ENCODE data around the gene GAB3. TPM values are rescaled to one million over a fixed set of nuclear protein-coding genes. Genes with fewer than 3 reads are reported as not detected.

GAB3 gene
- total RNA-seq, 1 donor from 2014 or later = 5.1 TPM

- Mint-ChIP-seq H3K27me3 (ENCODE audit: insufficient read depth) (no peaks in the 10 kb centered on the region), H3K4me3 (peak overlapping the region; percentile 24), H3K9me3 (no peaks in the 10 kb centered on the region), H3K27ac (peak overlapping the region; percentile 57), H3K4me1 (ENCODE audit: low read depth) (peaks cover 23% of the 10 kb centered on the region), H3K36me3 (ENCODE audit: low read depth) (peaks cover 36% of the 10 kb centered on the region)
- intact Hi-C loops (cut with micrococcal nuclease) = loop anchor here (1.0 to 2.0 kb wide), 3 partner anchors 13 to 65 kb away; partner anchors contain the start of gene DKC1
- no peak for DNase-seq (ENCODE audit: low spot score)
Measured at GRCh38 chrX:154775419-154776349, 24.8 kb upstream of the GAB3 start.

- Mint-ChIP-seq H3K36me3 (ENCODE audit: low read depth) (peaks cover 36% of the 10 kb centered on the region), H3K4me3 (no peak overlapping the region), H3K27ac (peak overlapping the region; percentile 76), H3K4me1 (ENCODE audit: low read depth) (peaks cover 23% of the 10 kb centered on the region), H3K27me3 (ENCODE audit: insufficient read depth) (no peaks in the 10 kb centered on the region), H3K9me3 (no peaks in the 10 kb centered on the region)
- no peak for DNase-seq (ENCODE audit: low spot score)
- intact Hi-C loops (cut with micrococcal nuclease) = no loop called here
Measured at GRCh38 chrX:154774622-154775021, 23.7 kb upstream of the GAB3 start.

- Mint-ChIP-seq H3K4me3 (peak within 1 kb of the TSS; percentile 89), H3K4me1 (ENCODE audit: low read depth) (peaks cover 31% of the 10 kb centered on the region), H3K9me3 (no peaks in the 10 kb centered on the region), H3K27me3 (ENCODE audit: insufficient read depth) (no peaks in the 10 kb centered on the region), H3K27ac (peak within 1 kb of the TSS; percentile 93), H3K36me3 (ENCODE audit: low read depth) (peaks cover 22% of the 10 kb centered on the region)
- DNase-seq (ENCODE audit: low spot score) = peak; percentile 93
- intact Hi-C loops (cut with micrococcal nuclease) = loop anchor here (1.0 to 2.0 kb wide), 5 partner anchors 12 to 64 kb away; no protein-coding TSS in a partner anchor
Measured at GRCh38 chrX:154762537-154763296, 11.8 kb upstream of the GAB3 start, which contains the start of gene DKC1. Gene DKC1 (plus strand): TSS chrX:154762864. CDS start chrX:154762966, 102 bp downstream.

DNA sequence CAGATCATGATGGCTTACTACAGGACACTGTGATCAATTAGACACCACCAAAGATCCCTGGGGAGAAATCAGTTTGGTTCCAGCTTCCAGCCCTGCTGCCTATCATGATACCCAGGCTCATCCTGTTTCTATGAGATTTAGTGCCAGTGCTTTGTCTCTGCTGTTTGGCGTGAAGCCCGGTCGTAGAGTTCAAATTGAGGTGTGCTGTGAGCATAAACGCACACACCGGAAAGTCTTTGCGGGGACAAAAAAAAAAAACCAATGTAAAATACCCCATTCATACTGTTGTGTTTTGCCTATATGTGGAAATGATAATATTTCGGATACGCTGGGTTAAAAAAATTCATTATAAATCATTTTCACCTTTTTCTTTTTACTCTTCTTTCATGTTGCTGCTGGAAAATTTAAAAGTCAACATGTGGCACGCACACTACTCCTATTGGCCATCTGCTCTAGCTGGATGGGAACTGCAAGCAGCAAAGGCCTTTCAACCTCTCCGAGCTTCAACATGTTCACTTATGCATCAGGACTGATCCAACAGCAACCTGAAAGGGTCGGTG, 11.2 kb upstream of the GAB3 start:
- Mint-ChIP-seq H3K27me3 (ENCODE audit: insufficient read depth) (no peaks in the 10 kb centered on the region), H3K4me1 (ENCODE audit: low read depth) (peaks cover 31% of the 10 kb centered on the region), H3K36me3 (ENCODE audit: low read depth) (peaks cover 17% of the 10 kb centered on the region), H3K9me3 (no peaks in the 10 kb centered on the region), H3K4me3 (peak overlapping the region; percentile 89), H3K27ac (peak overlapping the region; percentile 93)
- no peak for DNase-seq (ENCODE audit: low spot score)
- intact Hi-C loops (cut with micrococcal nuclease) = loop anchor here (1.0 to 2.0 kb wide), 5 partner anchors 12 to 65 kb away; no protein-coding TSS in a partner anchor

DNA sequence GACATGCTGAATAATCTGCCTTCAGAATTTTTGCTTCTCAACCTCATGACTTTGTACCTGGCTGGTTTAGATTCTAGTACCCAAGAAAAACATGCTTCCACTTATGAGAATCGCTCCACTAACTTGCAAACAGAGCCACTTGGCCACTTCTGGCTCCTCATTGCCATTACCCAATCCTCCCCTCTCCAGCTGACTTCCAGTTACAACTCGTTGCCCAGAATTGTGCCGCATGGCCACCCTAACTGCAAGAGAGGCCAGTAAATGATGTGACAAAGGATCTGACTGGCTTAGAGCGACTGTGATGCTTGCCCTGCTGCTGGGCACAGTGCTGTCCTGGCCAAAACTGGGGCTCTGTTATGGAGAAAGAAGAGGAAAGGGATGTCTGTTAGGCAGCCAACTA, 7.8 kb upstream of the GAB3 start:
- Mint-ChIP-seq H3K4me1 (ENCODE audit: low read depth) (peaks cover 15% of the 10 kb centered on the region), H3K36me3 (ENCODE audit: low read depth) (no peaks in the 10 kb centered on the region), H3K27ac (no peak overlapping the region), H3K4me3 (no peak overlapping the region), H3K9me3 (no peaks in the 10 kb centered on the region), H3K27me3 (ENCODE audit: insufficient read depth) (no peaks in the 10 kb centered on the region)
- intact Hi-C loops (cut with micrococcal nuclease) = no loop called here
- no peak for DNase-seq (ENCODE audit: low spot score)

GRCh38 chrX:154751669-154752271, 893 bp upstream of the GAB3 start:
- Mint-ChIP-seq H3K27ac (peak overlapping the region; percentile 40), H3K9me3 (no peaks in the 10 kb centered on the region), H3K4me3 (peak overlapping the region; percentile 84), H3K36me3 (ENCODE audit: low read depth) (no peaks in the 10 kb centered on the region), H3K27me3 (ENCODE audit: insufficient read depth) (peaks cover 3% of the 10 kb centered on the region), H3K4me1 (ENCODE audit: low read depth) (peaks cover 22% of the 10 kb centered on the region)
- no peak for DNase-seq (ENCODE audit: low spot score)
- intact Hi-C loops (cut with micrococcal nuclease) = no loop called here

DNA sequence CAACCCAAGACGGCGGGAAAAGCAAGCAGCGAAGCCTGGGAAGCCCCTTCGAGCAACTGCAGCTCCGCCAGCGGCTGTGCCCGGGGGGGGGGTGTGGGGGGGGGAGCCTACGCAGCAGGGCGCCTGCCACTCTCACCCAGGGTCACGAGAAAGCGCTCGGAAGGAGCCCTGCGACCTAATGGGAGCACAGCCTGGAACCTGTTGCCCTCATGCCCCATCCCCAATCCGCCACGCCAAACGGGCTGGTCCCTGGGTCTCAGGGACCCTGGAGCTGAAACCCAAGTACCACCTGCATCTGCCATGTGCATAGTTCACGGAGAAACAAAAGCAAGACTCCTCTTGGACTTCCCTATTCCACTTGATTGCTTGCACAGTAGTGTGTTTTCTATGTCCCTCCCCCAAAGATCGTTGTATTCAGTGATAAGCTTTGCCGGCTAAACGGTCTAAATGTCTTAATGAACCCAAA, 359 bp upstream of the GAB3 start:
- intact Hi-C loops (cut with micrococcal nuclease) = no loop called here
- peak overlapping the region; percentile 40 for H3K27ac Mint-ChIP-seq

GRCh38 chrX:154749856-154750255, 1.0 kb downstream of the GAB3 start:
- Mint-ChIP-seq H3K27me3 (ENCODE audit: insufficient read depth) (peaks cover 3% of the 10 kb centered on the region), H3K36me3 (ENCODE audit: low read depth) (peaks cover 3% of the 10 kb centered on the region), H3K27ac (no peak overlapping the region), H3K9me3 (no peaks in the 10 kb centered on the region), H3K4me3 (peak overlapping the region; percentile 82), H3K4me1 (ENCODE audit: low read depth) (peaks cover 30% of the 10 kb centered on the region)
- intact Hi-C loops (cut with micrococcal nuclease) = loop anchor here (1.0 kb wide), 1 partner anchor 12 kb away; the partner anchor contains the start of gene DKC1
- DNase-seq (ENCODE audit: low spot score) = no peak

More for the DNA sequence above, 359 bp upstream of the GAB3 start:
- peaks cover 27% of the 10 kb centered on the region for H3K4me1 Mint-ChIP-seq (ENCODE audit: low read depth)
- DNase-seq (ENCODE audit: low spot score) = no peak
- peaks cover 1% of the 10 kb centered on the region for H3K36me3 Mint-ChIP-seq (ENCODE audit: low read depth)
- H3K9me3 Mint-ChIP-seq = no peaks in the 10 kb centered on the region
- peak overlapping the region; percentile 84 for H3K4me3 Mint-ChIP-seq
- peaks cover 3% of the 10 kb centered on the region for H3K27me3 Mint-ChIP-seq (ENCODE audit: insufficient read depth)

GRCh38 chrX:154748712-154749339, 2.1 kb downstream of the GAB3 start:
- Mint-ChIP-seq H3K27ac (peak overlapping the region; percentile 40), H3K27me3 (ENCODE audit: insufficient read depth) (peaks cover 3% of the 10 kb centered on the region), H3K4me3 (peak overlapping the region; percentile 82), H3K4me1 (ENCODE audit: low read depth) (peaks cover 30% of the 10 kb centered on the region), H3K9me3 (no peaks in the 10 kb centered on the region), H3K36me3 (ENCODE audit: low read depth) (peaks cover 4% of the 10 kb centered on the region)
- intact Hi-C loops (cut with micrococcal nuclease) = loop anchor here (1.0 kb wide), 4 partner anchors 11 to 92 kb away; no protein-coding TSS in a partner anchor
- peak; percentile 34 for DNase-seq (ENCODE audit: low spot score)

DNA sequence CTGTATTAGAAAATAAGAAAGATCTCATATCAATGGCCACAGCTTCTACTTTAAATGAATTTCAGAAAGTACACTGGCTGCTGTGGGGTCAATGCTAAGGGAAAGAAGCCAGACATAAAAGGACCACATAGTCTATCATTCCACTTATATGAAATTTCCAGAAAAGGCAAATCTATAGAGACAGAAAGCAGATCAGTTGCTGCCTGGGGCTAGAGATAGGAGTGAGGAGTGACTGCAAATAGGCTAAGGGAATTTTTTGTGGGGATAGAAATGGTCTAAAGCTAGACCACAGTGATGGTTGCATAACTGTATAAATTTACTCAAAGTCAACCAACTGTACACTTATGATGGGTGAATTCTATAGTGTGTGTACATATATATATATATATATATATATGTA, 8.3 kb downstream of the GAB3 start:
- H3K9me3 Mint-ChIP-seq = no peaks in the 10 kb centered on the region
- no peak overlapping the region for H3K27ac Mint-ChIP-seq
- no peak for DNase-seq (ENCODE audit: low spot score)
- intact Hi-C loops (cut with micrococcal nuclease) = no loop called here
- no peak overlapping the region for H3K4me3 Mint-ChIP-seq
- peaks cover 1% of the 10 kb centered on the region for H3K27me3 Mint-ChIP-seq (ENCODE audit: insufficient read depth)
- peaks cover 6% of the 10 kb centered on the region for H3K36me3 Mint-ChIP-seq (ENCODE audit: low read depth)
- peaks cover 39% of the 10 kb centered on the region for H3K4me1 Mint-ChIP-seq (ENCODE audit: low read depth)

- no peak for DNase-seq (ENCODE audit: low spot score)
- Mint-ChIP-seq H3K27ac (no peak overlapping the region), H3K9me3 (no peaks in the 10 kb centered on the region), H3K36me3 (ENCODE audit: low read depth) (peaks cover 10% of the 10 kb centered on the region), H3K27me3 (ENCODE audit: insufficient read depth) (peaks cover 1% of the 10 kb centered on the region), H3K4me3 (no peak overlapping the region), H3K4me1 (ENCODE audit: low read depth) (peaks cover 57% of the 10 kb centered on the region)
- intact Hi-C loops (cut with micrococcal nuclease) = loop anchor here (2.0 kb wide), 1 partner anchor 15 kb away; no protein-coding TSS in a partner anchor
Measured at GRCh38 chrX:154739952-154740465, 10.9 kb downstream of the GAB3 start.

Data from activated T-helper 1 cell treated with anti-CD3 and anti-CD28 coated beads, Interleukin-12 subunit alpha, Interleukin-12 subunit beta, Interleukin-2, Interleukin-4 antibody, amounts not matched to agents 30 ng/mL and 10 ng/mL and 1 ng/mL, durations not matched to agents 14 hours and 24 hours and 36 hours (primary cell).